Measurements from ENCODE around the gene NPSR1.

- TF ChIP-seq, protein P1, sequence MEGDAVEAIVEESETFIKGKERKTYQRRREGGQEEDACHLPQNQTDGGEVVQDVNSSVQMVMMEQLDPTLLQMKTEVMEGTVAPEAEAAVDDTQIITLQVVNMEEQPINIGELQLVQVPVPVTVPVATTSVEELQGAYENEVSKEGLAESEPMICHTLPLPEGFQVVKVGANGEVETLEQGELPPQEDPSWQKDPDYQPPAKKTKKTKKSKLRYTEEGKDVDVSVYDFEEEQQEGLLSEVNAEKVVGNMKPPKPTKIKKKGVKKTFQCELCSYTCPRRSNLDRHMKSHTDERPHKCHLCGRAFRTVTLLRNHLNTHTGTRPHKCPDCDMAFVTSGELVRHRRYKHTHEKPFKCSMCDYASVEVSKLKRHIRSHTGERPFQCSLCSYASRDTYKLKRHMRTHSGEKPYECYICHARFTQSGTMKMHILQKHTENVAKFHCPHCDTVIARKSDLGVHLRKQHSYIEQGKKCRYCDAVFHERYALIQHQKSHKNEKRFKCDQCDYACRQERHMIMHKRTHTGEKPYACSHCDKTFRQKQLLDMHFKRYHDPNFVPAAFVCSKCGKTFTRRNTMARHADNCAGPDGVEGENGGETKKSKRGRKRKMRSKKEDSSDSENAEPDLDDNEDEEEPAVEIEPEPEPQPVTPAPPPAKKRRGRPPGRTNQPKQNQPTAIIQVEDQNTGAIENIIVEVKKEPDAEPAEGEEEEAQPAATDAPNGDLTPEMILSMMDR (tag by site-specific recombination; IDR thresholded peaks at IDR 0.05), result no peak
- TF ChIP-seq ZNF549 (tag by site-specific recombination; IDR thresholded peaks at IDR 0.05) (no peak), REST (tag by site-specific recombination; IDR thresholded peaks at IDR 0.05) (no peak), ZNF623 (tag by site-specific recombination; IDR thresholded peaks at IDR 0.05) (no peak), ZNF274 (IDR thresholded peaks at IDR 0.05; ENCODE audit: low read length) (no peak), ZNF274 (tag by site-specific recombination; IDR thresholded peaks at IDR 0.05; ENCODE audit: borderline replicate concordance) (no peak), ZBTB7A (tag by site-specific recombination; IDR thresholded peaks at IDR 0.05; ENCODE audit: low read depth) (no peak), ZNF670 (tag by site-specific recombination; IDR thresholded peaks at IDR 0.05; ENCODE audit: low read depth) (no peak)
- TF ChIP-seq, protein P2, sequence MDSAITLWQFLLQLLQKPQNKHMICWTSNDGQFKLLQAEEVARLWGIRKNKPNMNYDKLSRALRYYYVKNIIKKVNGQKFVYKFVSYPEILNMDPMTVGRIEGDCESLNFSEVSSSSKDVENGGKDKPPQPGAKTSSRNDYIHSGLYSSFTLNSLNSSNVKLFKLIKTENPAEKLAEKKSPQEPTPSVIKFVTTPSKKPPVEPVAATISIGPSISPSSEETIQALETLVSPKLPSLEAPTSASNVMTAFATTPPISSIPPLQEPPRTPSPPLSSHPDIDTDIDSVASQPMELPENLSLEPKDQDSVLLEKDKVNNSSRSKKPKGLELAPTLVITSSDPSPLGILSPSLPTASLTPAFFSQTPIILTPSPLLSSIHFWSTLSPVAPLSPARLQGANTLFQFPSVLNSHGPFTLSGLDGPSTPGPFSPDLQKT (IDR thresholded peaks at IDR 0.05; ENCODE audit: borderline replicate concordance, low read depth, low read length), result no peak
These were observed 103.6 kb downstream of the NPSR1 start for GRCh38 chr7:34761627-34762026.

All from HEK293 (cell line).